NCI-H345 (cell line): Measurements from ENCODE around the gene FBXL15.
"Not testable (repeated sequence)": the region's sequence is repeated elsewhere in the genome, so short reads cannot be mapped to it uniquely, and the experiment has no call there.

ENCODE experiments used
- DNase-seq: peaks from one replicate; lab custom pipeline; 2025; lab: John Stamatoyannopoulos, UW

Gene FBXL15

GRCh38 chr10:102431452-102432124 lies 11.0 kb downstream of the FBXL15 start:
- no peak for DNase-seq

- peak; percentile 95 for DNase-seq
These were observed 11.7 kb downstream of the FBXL15 start, which contains the start of gene CUEDC2 for GRCh38 chr10:102432162-102432950. Gene CUEDC2, minus strand, starts transcription at chr10:102432574. Its CDS starts 7,386 bp downstream, at chr10:102425188.

DNA sequence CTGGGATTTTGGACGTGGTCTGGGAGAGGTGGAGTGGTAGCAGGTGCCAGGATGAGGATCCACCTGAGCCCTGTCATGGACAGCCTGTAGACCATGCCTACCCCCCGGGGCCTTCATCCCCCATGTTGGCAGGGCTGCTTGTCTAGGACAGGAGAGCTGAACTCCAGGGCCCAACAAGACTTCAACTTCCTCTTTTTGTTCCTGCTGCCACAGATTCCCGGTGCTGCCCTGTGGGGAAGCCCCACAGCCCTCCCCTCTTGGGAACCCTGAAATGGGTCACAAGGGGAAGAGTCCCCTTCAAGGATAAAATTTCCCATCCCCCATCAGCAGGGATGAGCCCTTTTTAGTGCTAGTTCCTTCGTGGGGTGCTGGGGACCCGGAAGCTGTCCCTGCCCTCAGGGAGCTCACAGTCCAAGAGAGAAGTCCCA lies 13.0 kb downstream of the FBXL15 start:
- no peak for DNase-seq

DNA sequence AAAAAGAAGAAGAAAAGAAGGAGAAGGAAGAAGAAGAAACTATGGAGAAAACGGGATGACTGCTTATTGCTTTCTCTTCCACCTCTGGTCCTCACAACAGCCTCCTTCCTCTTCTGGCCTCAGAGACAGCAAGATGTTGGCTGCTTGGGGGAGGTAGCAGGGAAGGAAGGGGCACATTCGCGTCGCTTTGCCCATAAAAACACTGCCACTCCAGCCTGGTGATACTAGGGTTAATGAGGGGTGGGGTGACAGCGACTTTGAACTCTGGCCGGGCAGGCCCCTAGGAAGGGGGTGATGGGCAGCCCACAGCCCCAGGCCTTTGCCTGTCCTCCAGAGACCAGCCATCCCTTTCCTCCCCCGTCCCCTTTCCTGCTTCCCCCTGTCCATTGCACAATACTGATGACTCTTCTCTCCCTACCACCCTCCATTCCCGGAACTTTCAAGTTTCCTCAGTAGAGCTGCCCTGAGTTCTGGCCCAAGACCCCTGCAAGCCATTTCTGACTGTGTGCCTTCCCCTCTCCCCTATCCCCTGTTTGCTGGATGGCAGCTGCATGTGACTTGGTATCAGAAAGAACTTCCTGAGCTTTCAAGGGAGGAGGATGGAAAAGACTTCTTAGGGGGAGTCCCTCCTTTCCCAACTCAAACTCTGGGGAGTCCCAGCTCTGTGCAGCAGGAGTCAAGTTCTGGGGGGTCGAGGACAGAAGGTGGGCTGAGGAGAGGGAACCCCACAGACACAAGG lies 13.9 kb downstream of the FBXL15 start:
- no peak for DNase-seq

DNA sequence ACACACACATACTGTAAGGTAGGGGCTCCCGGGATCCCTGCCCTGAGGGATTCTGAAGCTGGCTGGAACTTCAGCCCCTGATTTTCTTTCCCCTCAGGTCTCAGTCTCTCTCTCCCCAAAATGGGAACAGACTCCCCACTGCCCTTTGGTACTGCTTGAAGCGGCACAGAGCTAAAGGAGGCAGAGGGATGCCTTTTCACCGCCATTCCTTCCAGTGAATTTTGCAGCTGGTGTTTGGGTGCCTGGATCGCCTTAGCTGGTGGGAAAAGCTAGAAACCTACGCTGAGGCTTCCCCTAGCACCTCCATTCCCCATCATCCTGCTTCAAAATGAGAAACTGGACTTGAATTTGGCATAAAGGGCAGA lies 14.5 kb downstream of the FBXL15 start:
- no peak for DNase-seq

- DNase-seq, result no peak
These were observed 15.0 kb downstream of the FBXL15 start for GRCh38 chr10:102435529-102436233.

GRCh38 chr10:102436312-102436711 lies 15.7 kb downstream of the FBXL15 start:
- no peak for DNase-seq

GRCh38 chr10:102437515-102437914 lies 16.9 kb downstream of the FBXL15 start:
- DNase-seq, result no peak

DNA sequence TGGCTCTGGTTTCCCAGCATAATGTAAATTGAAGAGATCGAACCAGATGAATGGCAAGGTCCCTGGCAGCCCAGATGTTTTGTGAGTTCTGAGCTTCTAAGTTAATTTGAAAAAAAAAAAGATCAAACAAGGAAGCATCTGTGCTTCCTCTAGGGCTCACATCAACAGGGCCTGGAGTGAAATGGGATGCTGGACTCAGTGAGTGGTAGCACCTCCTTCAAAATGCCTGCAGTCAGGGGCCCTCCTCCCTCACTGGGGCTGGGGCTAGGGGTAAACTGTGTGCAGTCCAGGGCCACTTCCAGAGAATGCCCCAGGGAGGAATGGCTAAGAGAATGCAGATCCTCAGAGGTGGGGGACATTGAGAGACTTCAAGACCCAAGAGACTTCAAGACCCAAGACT lies 17.7 kb downstream of the FBXL15 start:
- DNase-seq, result no peak

DNA sequence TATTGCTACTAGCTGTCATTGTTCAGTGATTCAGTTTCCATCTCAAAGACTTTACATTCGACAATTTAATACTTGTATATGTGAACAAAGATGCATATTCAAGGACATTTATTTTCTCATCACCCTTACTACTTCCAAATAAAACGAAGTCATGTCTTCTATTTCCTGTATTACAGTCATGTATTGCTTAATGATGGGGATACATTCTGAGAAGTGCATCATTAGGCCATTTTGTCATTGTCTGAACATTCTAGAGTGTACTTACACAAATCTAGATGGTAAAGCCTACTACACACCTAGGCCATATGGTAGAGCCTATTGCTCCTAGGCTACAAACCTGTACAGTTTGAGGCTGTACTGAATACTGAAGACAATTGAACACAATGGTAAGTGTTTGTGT lies 24.2 kb downstream of the FBXL15 start:
- no peak for DNase-seq

DNA sequence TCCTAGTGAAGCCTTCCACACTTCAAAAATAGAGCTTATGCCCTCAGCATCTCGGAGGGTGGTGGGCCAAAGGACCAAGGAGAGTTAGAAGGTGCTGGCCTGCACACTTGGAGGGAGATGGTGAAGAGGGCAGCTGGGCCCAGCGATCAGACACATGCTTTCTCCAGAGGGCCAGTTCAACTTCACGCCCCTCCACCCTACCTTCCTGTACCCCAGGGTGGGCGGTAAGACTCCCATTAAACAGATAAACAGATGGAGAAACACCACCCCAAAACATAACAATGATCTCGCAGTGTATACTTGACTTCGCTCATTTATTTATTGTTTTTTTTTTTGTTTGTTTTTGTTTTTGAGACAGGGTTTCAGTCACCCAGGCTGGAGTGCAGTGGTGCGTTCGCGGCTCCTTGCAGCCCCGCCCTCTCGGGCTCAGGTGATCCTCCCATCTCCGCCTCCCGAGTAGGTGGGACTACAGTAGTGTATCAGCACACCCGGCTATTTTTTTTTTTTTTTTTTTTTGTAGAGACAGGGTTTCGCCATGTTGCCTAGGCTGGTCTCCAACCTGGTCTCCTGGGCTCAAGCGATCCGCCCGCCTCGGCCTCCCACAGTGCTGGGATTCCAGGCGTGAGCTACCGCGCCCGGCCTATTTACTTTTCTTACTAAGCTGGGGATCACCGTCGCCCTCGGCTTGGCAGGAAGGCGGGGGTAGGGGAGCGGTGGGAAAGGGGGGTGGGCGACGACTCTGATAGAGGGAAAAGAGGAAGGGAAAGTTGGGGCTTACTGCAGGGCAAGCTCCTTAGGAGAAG lies 28.9 kb downstream of the FBXL15 start:
- peak; percentile 85 for DNase-seq

- DNase-seq, result no peak
These were observed 29.4 kb downstream of the FBXL15 start for GRCh38 chr10:102450124-102450373.

DNA sequence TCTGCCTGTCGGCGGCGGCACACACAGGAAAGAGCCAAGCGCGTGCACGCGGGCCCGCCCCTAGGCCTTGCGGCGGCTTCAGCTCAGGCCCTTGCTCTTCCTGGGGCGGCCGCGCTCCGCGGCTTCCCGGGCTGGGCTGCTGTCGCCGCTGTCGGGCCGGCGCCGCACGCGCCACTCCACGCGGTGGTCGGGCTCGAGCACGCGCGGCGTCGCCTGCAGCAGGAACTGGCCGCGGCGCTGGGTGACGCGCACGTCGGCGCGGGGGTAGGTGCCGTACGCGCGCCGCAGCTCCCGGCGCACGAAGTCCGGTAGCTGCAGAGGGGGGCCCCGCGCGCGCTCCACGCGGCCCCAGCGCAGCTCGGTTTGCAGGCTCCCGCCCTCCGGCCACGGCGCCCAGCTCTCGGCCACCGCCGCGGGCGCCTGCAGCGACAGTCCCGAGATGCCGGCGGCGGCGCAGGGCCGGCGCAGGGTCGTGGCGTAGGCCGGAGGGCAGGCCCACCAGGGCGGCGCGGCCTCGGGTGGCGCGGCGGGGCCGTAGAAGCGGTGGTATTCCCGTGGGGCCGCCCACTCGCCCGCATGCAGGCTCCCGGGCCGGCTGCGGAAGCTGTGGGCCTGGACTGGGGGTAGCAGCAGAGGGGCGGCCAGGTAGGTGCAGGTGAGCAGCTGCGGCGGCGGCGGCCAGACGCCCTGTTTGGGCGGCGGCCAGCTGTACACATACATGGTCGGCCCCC lies 29.9 kb downstream of the FBXL15 start:
- peak; percentile 84 for DNase-seq

GRCh38 chr10:102451105-102451969 lies 30.7 kb downstream of the FBXL15 start, which contains the start of gene C10orf95:
Gene C10orf95, minus strand, starts transcription at chr10:102451543. Its CDS starts 450 bp downstream, at chr10:102451093.
- DNase-seq, result peak; percentile 11

- no peak for DNase-seq
These were observed 32.2 kb downstream of the FBXL15 start for GRCh38 chr10:102452672-102453340.

- no peak for DNase-seq
These were observed 32.9 kb downstream of the FBXL15 start for GRCh38 chr10:102453502-102453901.

- DNase-seq, result not testable (repeated sequence)
These were observed 34.2 kb downstream of the FBXL15 start for GRCh38 chr10:102454662-102455487.

GRCh38 chr10:102455893-102456471 lies 35.3 kb downstream of the FBXL15 start:
- DNase-seq, result no peak
